SHP77 treated with DMSO at 0.1 percent for 48 hours (cell line): ENCODE measurements around the gene GRM4.

Experiments
- DNase-seq: peaks from one replicate; lab custom pipeline; 2025; lab: John Stamatoyannopoulos, UW

Gene GRM4

DNA sequence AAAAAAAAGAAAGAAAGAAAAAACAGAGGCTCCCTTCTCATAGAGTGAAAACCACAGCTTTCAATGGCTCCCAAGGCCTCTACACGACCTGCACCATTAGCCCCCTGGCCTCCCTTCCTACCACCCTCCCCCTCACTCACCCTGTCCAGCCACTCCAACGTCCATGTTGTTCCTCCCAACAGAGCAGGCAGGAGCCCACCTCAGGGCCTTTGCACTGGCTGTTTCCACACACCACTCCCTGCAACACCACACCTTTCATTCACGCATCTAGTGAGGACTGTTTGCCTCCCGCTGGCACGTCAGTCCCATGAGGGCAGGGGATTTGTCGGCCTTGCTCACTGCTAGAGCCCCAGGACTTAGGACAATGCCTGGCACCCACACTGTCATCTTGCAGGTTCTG lies 39.5 kb downstream of the GRM4 start:
- DNase-seq = no peak

GRCh38 chr6:34104628-34105027 lies 41.3 kb downstream of the GRM4 start:
- DNase-seq = no peak

- no peak for DNase-seq
These were observed 41.7 kb downstream of the GRM4 start for GRCh38 chr6:34104186-34104585.

DNA sequence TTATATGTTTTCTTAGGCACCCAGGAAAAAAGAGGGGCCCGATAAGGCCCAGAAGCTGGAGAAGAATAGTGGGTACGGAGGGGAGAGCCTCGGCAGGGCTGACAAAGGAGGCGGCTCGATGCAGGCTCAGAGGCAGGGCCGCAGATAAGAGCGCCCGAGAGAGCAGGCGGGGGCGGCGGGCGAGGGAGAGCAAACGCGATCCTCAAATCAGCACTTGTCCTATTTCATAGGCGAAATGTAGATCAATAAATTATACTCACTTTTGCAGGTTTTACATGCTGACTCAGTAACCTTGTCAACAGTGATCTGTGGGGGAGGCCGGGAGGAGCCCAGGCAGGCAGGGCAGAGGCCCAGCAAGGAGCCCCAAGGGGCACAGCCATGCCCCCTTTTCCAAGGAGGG lies 42.6 kb downstream of the GRM4 start:
- no peak for DNase-seq

DNA sequence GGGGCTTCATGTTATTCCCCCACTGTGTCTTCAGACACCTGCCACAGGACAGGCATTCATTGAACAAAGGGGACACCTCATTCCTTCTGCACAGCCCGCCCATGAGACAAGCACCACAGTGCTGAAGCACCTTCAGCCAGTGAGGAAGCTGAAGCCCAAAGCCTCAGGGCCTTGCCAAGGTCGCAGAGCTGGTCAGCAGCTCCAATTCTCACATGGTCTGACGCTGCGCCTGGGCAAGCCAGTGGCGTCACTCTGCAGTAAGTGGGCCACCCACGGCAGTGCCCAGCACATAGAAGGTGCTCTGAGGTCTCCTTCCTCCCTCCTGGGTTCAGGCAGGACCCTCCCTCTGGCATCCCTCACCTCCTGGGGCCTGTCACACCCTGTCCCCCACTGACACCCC lies 43.2 kb downstream of the GRM4 start:
- DNase-seq = no peak

DNA sequence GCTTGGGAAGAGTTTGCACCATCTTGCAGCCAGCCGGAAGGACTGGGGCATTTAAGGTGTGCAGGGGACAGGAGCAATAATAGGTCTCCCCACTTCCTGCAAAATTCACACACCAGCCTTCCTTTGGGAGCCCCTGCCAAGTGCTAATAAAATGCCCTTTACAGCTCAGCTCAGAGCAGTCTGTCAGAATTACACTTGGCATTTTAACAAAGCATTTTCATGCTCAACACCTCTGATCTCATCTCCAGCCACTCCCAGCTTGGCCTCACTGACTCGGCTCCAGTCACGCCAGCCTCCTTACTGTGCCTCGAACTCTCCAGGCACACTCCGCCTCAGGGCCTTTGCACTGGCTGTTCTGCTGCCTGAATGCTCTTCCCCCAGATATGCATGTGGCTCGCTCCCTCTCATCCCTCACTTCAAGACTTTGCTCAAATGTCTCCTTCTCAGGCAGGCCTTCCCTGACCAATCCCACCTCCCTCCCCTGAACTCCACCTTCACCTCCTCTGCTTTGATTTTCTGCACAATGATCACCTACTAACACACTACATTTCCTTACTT lies 43.7 kb downstream of the GRM4 start:
- DNase-seq = no peak

GRCh38 chr6:34100788-34101187 lies 45.1 kb downstream of the GRM4 start:
- no peak for DNase-seq

- DNase-seq = no peak
These were observed 46.0 kb downstream of the GRM4 start for GRCh38 chr6:34099878-34100277.

DNA sequence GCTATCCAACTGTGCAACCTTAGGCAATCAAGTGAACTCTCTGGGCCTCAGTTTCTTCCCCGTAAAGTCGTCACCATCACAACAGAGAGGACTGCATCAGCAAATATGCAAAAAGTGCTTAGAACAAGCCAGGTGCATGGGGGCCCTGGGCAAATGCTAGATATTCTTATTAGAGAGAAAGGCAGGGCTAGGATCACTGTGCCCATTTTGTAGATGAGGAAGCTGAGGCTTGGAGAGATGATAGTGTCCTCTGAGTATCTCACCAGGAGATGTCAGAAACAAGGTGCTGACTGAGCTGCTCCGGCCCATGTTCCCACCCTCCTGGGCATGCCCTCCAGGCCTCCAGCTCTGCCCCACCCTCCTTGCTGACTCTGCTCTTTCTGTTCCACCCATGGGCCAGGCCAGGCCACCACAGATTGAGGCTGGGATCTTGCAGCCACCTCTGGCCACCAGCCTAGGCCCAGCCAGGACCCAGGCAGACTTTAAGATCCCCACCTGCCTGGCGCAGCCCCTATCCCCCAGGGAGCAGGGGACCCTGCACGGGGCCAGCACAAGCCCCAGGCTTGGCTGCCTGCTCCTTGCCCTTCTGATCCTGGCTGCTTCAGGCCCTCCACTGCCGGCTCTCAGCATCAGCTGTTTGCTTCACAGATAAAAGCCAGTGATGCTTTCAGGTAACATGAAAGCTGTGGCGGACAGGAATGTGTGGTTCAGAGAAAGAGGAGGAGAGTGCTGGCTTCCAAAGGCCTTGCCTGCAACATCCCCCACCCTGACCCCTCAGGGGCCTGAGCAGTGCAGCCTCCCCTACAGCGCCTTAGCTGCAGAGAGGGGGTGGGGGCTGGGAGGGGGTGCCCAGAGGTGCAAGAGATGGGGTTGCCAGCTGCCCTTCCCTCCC lies 47.6 kb downstream of the GRM4 start:
- DNase-seq = no peak

DNA sequence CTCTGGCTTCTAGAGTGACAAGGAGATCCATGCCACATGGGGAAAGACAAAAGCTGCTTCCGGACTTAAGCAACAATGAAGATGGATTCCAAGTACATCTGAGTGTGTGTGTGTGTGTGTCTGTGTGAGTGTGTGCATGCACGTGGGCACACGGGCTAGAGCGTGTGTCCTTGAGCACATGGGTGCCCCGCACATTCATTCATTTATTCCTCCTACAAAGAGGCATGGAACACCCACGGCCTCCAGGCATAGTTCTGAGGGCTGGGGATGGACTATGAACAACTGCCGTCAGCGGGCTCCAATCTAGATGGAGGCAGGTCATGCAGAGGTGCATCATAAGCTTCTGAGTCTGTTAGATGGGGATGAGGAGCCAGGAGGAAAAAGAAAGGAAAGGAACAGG lies 49.1 kb downstream of the GRM4 start:
- DNase-seq = no peak

DNA sequence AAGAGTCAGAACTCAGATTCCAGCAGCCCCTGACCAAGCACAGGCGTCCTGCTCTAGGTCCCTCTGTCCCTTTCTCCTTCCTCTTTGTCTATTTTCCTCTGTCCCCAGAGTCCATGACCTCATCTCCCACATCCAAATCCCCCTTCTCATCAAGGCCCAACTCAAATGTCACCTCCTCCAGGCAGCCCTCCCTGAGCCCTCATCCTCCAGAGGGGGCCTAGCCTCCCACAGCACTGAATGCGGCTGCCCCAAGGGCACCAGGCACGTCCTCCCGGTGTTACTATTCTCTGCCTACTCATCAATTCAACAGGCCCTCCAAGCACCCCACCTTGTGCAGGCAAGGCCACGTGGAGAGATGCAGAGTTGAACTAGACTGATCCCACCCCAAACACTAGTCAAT lies 49.7 kb downstream of the GRM4 start:
- DNase-seq = no peak

DNA sequence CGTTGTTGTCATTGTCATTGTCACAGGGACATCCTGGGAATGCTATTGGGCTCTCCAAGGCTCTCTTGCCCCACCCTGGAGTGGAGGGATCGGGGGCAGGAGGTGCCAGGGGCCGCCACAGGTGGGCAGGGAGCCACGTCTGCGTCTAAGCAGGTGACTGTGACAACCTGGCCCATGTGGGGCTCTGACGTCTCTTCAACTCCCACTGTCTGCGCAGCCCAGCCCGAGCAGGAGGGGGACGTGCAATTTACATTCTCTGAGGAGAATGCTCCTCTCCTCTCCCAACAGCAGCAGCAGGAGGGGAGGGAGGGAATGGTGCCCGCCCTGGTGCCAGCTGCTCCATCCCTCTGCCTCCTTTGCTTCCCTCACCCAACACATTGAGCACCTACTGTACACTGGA lies 50.1 kb downstream of the GRM4 start:
- no peak for DNase-seq

DNA sequence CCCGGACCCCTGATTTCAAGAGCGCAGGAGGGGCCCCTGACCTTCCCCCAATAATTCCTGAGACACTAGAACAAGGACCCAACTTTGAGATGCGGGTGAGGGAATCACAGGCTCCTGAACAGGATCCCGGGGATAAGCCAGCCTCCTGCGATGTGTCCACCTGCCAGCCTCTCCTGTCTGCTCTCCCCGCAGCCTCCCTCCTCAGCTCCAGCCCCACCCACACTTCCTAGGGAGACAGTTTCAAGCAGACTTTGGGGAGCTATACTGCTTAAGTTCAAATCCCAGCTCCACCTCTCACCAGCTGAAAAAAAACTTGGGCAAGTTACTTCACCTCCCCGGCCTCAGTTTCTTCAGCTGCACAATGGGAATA lies 50.8 kb downstream of the GRM4 start:
- DNase-seq = no peak

DNA sequence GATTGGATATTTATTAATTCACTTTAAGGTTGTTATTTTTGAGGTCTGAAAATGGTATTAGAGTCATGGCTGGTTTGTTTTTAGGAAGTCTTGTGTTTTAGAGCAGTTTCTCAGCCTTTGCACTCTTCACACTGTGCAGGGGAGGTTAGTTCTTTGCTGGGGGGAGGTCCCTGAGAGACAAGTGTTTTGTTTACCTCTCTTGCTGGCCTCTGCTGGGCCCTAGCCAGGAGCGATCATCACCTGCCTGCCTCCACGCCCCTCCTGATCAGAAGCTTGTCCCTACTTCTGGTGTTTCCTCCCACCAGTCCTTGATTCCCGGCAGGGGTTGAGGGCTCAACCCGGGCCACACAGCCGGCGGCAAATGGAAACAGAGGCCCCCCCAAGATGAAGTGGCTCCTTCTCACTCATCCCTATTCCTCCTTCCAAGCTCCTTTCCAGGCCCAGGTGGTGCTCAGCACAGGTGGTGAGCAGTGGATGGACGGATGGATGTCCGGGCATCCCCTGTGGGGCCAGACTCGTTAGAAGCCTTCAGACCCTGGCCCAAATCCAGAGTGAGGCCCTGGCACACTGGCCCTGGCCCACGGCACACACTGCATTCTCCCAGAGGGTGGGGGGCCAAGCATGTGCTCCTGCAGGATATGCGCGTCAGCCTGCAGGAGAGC lies 51.3 kb downstream of the GRM4 start:
- no peak for DNase-seq

DNA sequence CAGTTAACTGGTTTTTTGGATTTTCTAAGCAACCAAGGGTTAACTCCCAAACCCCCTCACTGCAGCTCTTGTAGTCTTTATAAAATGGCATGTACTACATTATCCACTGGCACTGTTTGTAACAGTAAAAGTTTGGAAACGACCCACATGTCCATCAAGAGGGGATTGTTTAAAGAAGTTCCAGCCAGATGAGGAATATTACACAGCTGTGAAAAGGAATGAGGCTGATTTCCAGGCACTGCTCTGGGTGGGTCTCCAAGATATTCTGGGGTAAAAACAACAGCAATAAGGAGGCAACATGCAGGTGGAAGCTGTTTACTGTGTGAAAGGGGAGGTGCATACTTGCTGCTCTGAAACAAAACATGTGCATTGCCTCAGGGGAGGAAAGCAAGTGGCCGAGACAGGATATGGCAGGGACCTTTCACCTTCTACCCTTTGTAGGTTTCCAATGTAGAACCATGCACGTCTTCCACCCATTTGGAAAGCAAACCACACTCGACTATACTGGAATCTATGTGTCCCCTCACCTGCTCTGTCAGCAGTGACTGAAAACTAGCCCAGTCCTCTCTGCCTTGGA lies 51.9 kb downstream of the GRM4 start:
- no peak for DNase-seq

GRCh38 chr6:34093206-34093605 lies 52.7 kb downstream of the GRM4 start:
- DNase-seq = no peak

- no peak for DNase-seq
These were observed 53.3 kb downstream of the GRM4 start for GRCh38 chr6:34092631-34093030.

- DNase-seq = no peak
These were observed 55.0 kb downstream of the GRM4 start for GRCh38 chr6:34090935-34091334.

- DNase-seq = no peak
These were observed 55.4 kb downstream of the GRM4 start for GRCh38 chr6:34090529-34090928.

GRCh38 chr6:34086558-34086957 lies 59.3 kb downstream of the GRM4 start:
- no peak for DNase-seq

DNA sequence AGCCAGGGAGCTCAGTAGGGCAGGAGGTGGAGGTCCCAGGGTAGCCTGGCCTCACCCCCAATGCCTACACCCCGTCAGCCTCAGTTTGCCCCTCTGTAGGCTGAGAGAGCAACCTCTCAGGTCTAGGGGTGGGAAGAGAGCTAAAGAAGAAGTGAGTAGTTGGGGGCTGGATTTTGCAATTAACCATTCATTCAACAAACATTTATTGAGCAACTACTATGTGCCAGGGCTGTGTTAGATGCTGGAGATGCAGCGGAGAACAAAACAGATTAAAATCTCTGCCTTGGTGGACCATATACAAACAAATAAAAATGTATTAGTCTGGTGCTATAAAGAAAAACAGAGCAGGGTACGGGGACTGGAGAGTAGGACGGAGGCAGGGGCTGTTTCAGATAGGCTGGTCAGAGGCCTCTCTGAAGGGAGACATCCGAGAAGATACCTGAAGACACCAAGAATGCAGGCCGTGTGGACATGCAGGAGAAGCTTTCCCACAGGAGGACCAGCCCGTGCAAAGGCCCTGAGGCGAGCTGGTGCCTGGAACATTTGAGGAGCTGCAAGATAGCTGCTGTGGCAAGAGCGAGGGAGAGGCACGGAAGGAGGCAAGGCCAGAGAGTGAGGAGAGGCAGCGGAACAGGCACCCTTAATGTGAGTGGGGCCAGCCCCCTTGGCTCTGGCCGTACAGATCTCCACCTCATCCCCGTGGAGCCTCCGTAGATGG lies 60.3 kb downstream of the GRM4 start:
- no peak for DNase-seq

GRCh38 chr6:34084591-34085290 lies 61.1 kb downstream of the GRM4 start:
- no peak for DNase-seq
